GM23338 (cell line): ENCODE results near the gene IDH3B. TPM values are rescaled to one million over a fixed set of nuclear protein-coding genes. Genes with fewer than 3 reads are reported as not detected.

Experiments
- ATAC-seq: fragments of 200-7000 bp; cut with Tn5 transposase; 3 replicates; pipeline ENCODE4 v1.9.1; 2020
- DNase-seq: peaks from one replicate; pipeline ENCODE4 v3.0.0-alpha.2; 2015; ENCODE audit warnings: low spot score
- H2AFZ ChIP-seq: fragments of 200-600 bp; sonication (generic); 2 replicates; pipeline ENCODE4 v1.8.0; 2016; ENCODE audit warnings: antibody characterized with exemption, mild to moderate bottlenecking, moderate library complexity
- H3F3A ChIP-seq: fragments of 200-600 bp; sonication (generic); replicated peaks from 2 replicates; pipeline ENCODE4 v1.8.0; 2017; ENCODE audit warnings: antibody characterized with exemption, mixed run types, low read depth
- H3K27ac ChIP-seq: fragments of 200-600 bp; sonication (generic); 2 replicates; pipeline ENCODE4 v1.6.1; 2016; ENCODE audit warnings: low read depth
- H3K27me3 ChIP-seq: fragments of 200-600 bp; sonication (generic); 2 replicates; pipeline ENCODE4 v1.8.0; 2016; ENCODE audit warnings: mild to moderate bottlenecking, mixed run types, moderate library complexity; ENCODE audit not compliant: insufficient read depth
- H3K36me3 ChIP-seq: fragments of 200-600 bp; sonication (generic); 2 replicates; pipeline ENCODE4 v1.8.0; 2016; ENCODE audit warnings: mild to moderate bottlenecking; ENCODE audit not compliant: insufficient read depth
- H3K4me1 ChIP-seq: fragments of 200-600 bp; sonication (generic); 2 replicates; pipeline ENCODE4 v1.8.0; 2016; ENCODE audit warnings: mild to moderate bottlenecking, moderate library complexity; ENCODE audit not compliant: insufficient read depth
- H3K4me2 ChIP-seq: fragments of 200-600 bp; sonication (generic); 2 replicates; pipeline ENCODE4 v1.7.1; 2017; ENCODE audit warnings: mixed run types
- H3K4me3 ChIP-seq: fragments of 200-600 bp; sonication (generic); 2 replicates; pipeline ENCODE4 v1.6.1; 2016; ENCODE audit warnings: mixed run types
- H3K79me2 ChIP-seq: fragments of 200-600 bp; sonication (generic); replicated peaks from 2 replicates; pipeline ENCODE4 v1.8.0; 2017; ENCODE audit warnings: mild to moderate bottlenecking; ENCODE audit not compliant: insufficient read depth
- H3K9me2 ChIP-seq: fragments of 200-600 bp; sonication (generic); 2 replicates; pipeline ENCODE4 v1.8.0; 2017; ENCODE audit not compliant: insufficient read depth
- H4K20me1 ChIP-seq: fragments of 200-600 bp; sonication (generic); replicated peaks from 2 replicates; pipeline ENCODE4 v1.8.0; 2017; ENCODE audit warnings: mild to moderate bottlenecking; ENCODE audit not compliant: insufficient read depth
- H3K27ac Mint-ChIP-seq: 2 replicates; pipeline ENCODE4 v1.8.0; 2020; ENCODE audit warnings: inconsistent platforms, mild to moderate bottlenecking, moderate library complexity, mixed read lengths
- H3K27me3 Mint-ChIP-seq: 3 replicates; pipeline ENCODE4 v1.8.0; 2022; ENCODE audit warnings: low read depth, mild to moderate bottlenecking, moderate library complexity, mixed read lengths, inconsistent platforms; ENCODE audit not compliant: insufficient read depth, poor library complexity
- H3K36me3 Mint-ChIP-seq: 3 replicates; pipeline ENCODE4 v1.8.0; 2021; ENCODE audit warnings: low read depth, mild to moderate bottlenecking, inconsistent platforms, moderate library complexity, mixed read lengths
- H3K4me1 Mint-ChIP-seq: 3 replicates; pipeline ENCODE4 v1.8.0; 2020; ENCODE audit warnings: mild to moderate bottlenecking, inconsistent platforms, mixed read lengths
- H3K4me3 Mint-ChIP-seq: 3 replicates; pipeline ENCODE4 v1.8.0; 2021; ENCODE audit warnings: moderate library complexity, mild to moderate bottlenecking, inconsistent platforms, mixed read lengths
- H3K9me3 Mint-ChIP-seq: 3 replicates; pipeline ENCODE4 v1.8.0; 2020; ENCODE audit warnings: moderate library complexity, mild to moderate bottlenecking, inconsistent platforms, mixed read lengths
- CTCF ChIP-seq, 2 experiments: fragments of 200-600 bp in 1 of 2; sonication (generic) in 1 of 2; conservative IDR thresholded peaks; 2 replicates each; pipeline versions ENCODE4 v1.5.1 to v1.6.1; 2016 to 2017; ENCODE audit warnings: antibody characterized with exemption in 2 of 2, low read depth in 2 of 2, mild to moderate bottlenecking in 2 of 2, moderate library complexity in 1 of 2
- ETS1 ChIP-seq: IDR thresholded peaks from 2 replicates; pipeline ENCODE4 v1.6.1; 2016; ENCODE audit warnings: antibody characterized with exemption
- NANOG ChIP-seq: IDR thresholded peaks from 2 replicates; pipeline ENCODE4 v1.6.1; 2016; ENCODE audit warnings: antibody characterized with exemption, borderline replicate concordance
- POLR2AphosphoS5 ChIP-seq: IDR thresholded peaks from 2 replicates; pipeline ENCODE4 v1.6.1; 2016; ENCODE audit warnings: antibody characterized with exemption, low read depth
- REST ChIP-seq: IDR thresholded peaks from one replicate; pipeline ENCODE4 v1.6.1; 2018; ENCODE audit warnings: antibody characterized with exemption; ENCODE audit not compliant: unreplicated experiment
- STAT1 ChIP-seq: IDR thresholded peaks from one replicate; pipeline ENCODE4 v1.6.1; 2016; ENCODE audit warnings: antibody characterized with exemption; ENCODE audit not compliant: unreplicated experiment
- ZNF114 ChIP-seq: fragments of 250-450 bp; sonication (Bioruptor Pico); IDR thresholded peaks from 2 replicates; pipeline ENCODE4 v1.5.0; 2020; ENCODE audit warnings: mild to moderate bottlenecking, moderate library complexity
- ZNF331 ChIP-seq: fragments of 250-450 bp; sonication (Bioruptor Pico); IDR thresholded peaks from 2 replicates; pipeline ENCODE4 v1.5.0; 2020; ENCODE audit warnings: low read depth, mild to moderate bottlenecking, moderate library complexity
- ZNF462 ChIP-seq: fragments of 250-450 bp; sonication (Bioruptor Pico); IDR thresholded peaks from 2 replicates; pipeline ENCODE4 v1.5.0; 2020; ENCODE audit warnings: mild to moderate bottlenecking, moderate library complexity
- polyA plus RNA-seq: library from polyadenylated mRNA; unstranded; fragments of >200 nt; fragmentation: Nextera tagmentation; extraction: Ambion mirVana; gene quantifications from 2 replicates; pipeline ENCODE4 v1.2.1, GENCODE V29; 2016
- total RNA-seq: library from RNA; depleted of rRNA; stranded (reverse); fragments of >200 nt; shearing (Covaris generic); gene quantifications from 2 replicates; pipeline ENCODE4 v1.2.3, GENCODE V29; 2014

The IDH3B gene
- total and polyA plus RNA-seq, 2 experiments from 2014 or later, result 87.1 to 126 TPM

GRCh38 chr20:2643708-2644107 lies 20.3 kb downstream of the IDH3B start:
- H3K79me2 ChIP-seq, result no peaks in the 10 kb centered on the region
- H3K27me3 ChIP-seq, result no peaks in the 10 kb centered on the region
- no peak overlapping the region for H2AFZ ChIP-seq
- H3K4me2 ChIP-seq, result no peak overlapping the region
- H3K9me2 ChIP-seq, result no peaks in the 10 kb centered on the region
- Mint-ChIP-seq H3K4me1 (no peaks in the 10 kb centered on the region), H3K27ac (no peak overlapping the region), H3K27me3 (peaks cover 4% of the 10 kb centered on the region), H3K4me3 (no peak overlapping the region), H3K36me3 (no peaks in the 10 kb centered on the region), H3K9me3 (no peaks in the 10 kb centered on the region)
- TF ChIP-seq POLR2AphosphoS5 (no peak), STAT1 (no peak), ZNF114 (CRISPR knock-in tag) (no peak)
- no peaks in the 10 kb centered on the region; the same call in 1 of the 2 replicates for H3F3A ChIP-seq
- DNase-seq (no peak), ATAC-seq (no peak)
- no peak overlapping the region for H3K27ac ChIP-seq
- H4K20me1 ChIP-seq, result no peaks in the 10 kb centered on the region
- no peaks in the 10 kb centered on the region for H3K36me3 ChIP-seq
- H3K4me1 ChIP-seq, result no peaks in the 10 kb centered on the region
- no peak overlapping the region for H3K4me3 ChIP-seq

GRCh38 chr20:2640899-2641298 lies 23.1 kb downstream of the IDH3B start:
- no peak overlapping the region for H3K4me3 ChIP-seq
- H3K27me3 ChIP-seq, result no peaks in the 10 kb centered on the region
- H3K4me3 Mint-ChIP-seq, result no peak overlapping the region
- TF ChIP-seq STAT1 (no peak), ETS1 (no peak), POLR2AphosphoS5 (no peak), CTCF (conservative IDR thresholded peaks at IDR 0.05; ENCODE audit: low read depth in 2 of 2) (no peak), ZNF331 (CRISPR knock-in tag) (no peak), ZNF462 (CRISPR knock-in tag) (no peak), NANOG (no peak), REST (no peak)
- H4K20me1 ChIP-seq, result no peaks in the 10 kb centered on the region
- no peaks in the 10 kb centered on the region for H3K79me2 ChIP-seq
- DNase-seq, result no peak
- H3K9me2 ChIP-seq, result no peaks in the 10 kb centered on the region
- H3K27ac ChIP-seq, result no peak overlapping the region
- no peaks in the 10 kb centered on the region for H3K4me1 ChIP-seq
- peaks cover 4% of the 10 kb centered on the region for H3K27me3 Mint-ChIP-seq
- no peaks in the 10 kb centered on the region for H3K36me3 Mint-ChIP-seq
- no peak overlapping the region for H2AFZ ChIP-seq
- H3K27ac Mint-ChIP-seq, result no peak overlapping the region
- no peaks in the 10 kb centered on the region for H3K4me1 Mint-ChIP-seq
- ATAC-seq, result no peak
- no peaks in the 10 kb centered on the region for H3F3A ChIP-seq
- no peaks in the 10 kb centered on the region for H3K9me3 Mint-ChIP-seq
- H3K4me2 ChIP-seq, result no peak overlapping the region
- H3K36me3 ChIP-seq, result no peaks in the 10 kb centered on the region
